GM12878 (cell line): ENCODE results near the gene NFE2L1.

Experiments used
- ATF7 ChIP-seq: fragments of 450-650 bp; IDR thresholded peaks from 2 replicates; pipeline ENCODE4 v1.6.1; 2016; ENCODE audit warnings: low read depth, mild to moderate bottlenecking
- CEBPB ChIP-seq, 2 experiments: fragments of 150-350 bp in 1 of 2; IDR thresholded peaks; 2 replicates each; pipeline ENCODE4 v1.6.1; 2012 to 2014; ENCODE audit warnings: low read depth in 2 of 2, low read length in 2 of 2, borderline replicate concordance in 1 of 2, inconsistent platforms in 1 of 2
- CTCF ChIP-seq, 3 experiments: IDR thresholded peaks in 2 of 3; conservative IDR thresholded peaks in 1 of 3; 2 replicates each; pipeline ENCODE4 v1.5.1; 2011; ENCODE audit warnings: low read depth in 3 of 3, low read length in 3 of 3, mild to moderate bottlenecking in 3 of 3, control low read depth in 2 of 3, moderate library complexity in 2 of 3, inconsistent platforms in 1 of 3, mixed read lengths in 1 of 3; ENCODE audit not compliant: control insufficient read depth in 2 of 3, insufficient read depth in 1 of 3; ENCODE audit errors: extremely low read depth in 1 of 3
- EP300 ChIP-seq, 2 experiments: fragments of 150-350 bp in 1 of 2; IDR thresholded peaks; 2 replicates each; pipeline ENCODE4 v1.6.1; 2011 to 2012; ENCODE audit warnings: low read depth in 2 of 2, low read length in 2 of 2, borderline replicate concordance in 1 of 2, improper control_type of control experiment in 1 of 2, inconsistent platforms in 1 of 2; ENCODE audit not compliant: control insufficient read depth in 1 of 2
- POLR2A ChIP-seq: IDR thresholded peaks from 2 replicates; pipeline ENCODE4 v1.6.1; 2011; ENCODE audit warnings: low read depth, mild to moderate bottlenecking, low read length
- POLR2AphosphoS5 ChIP-seq: IDR thresholded peaks from 2 replicates; pipeline ENCODE4 v1.6.1; 2011; ENCODE audit warnings: mild to moderate bottlenecking, low read length, inconsistent platforms
- SIN3A ChIP-seq: IDR thresholded peaks from 2 replicates; pipeline ENCODE4 v1.6.1; 2012; ENCODE audit warnings: low read depth, low read length, improper control_type of control experiment
- SP1 ChIP-seq: IDR thresholded peaks from one replicate; pipeline ENCODE4 v1.6.1; 2011; ENCODE audit warnings: low read depth, low read length
- SRF ChIP-seq, 2 experiments: IDR thresholded peaks; 2 replicates each; pipeline ENCODE4 v1.6.1; 2011; ENCODE audit warnings: low read depth in 2 of 2, low read length in 2 of 2, mild to moderate bottlenecking in 1 of 2, moderate library complexity in 1 of 2
- TCF12 ChIP-seq: IDR thresholded peaks from 2 replicates; pipeline ENCODE4 v1.6.1; 2011; ENCODE audit warnings: low read depth, mild to moderate bottlenecking, low read length
- ZNF274 ChIP-seq: IDR thresholded peaks from one replicate; pipeline ENCODE4 v1.8.0; 2011; ENCODE audit not compliant: insufficient read length, insufficient read depth

- TF ChIP-seq CTCF (IDR thresholded peaks at IDR 0.05 in 2 of 3, conservative IDR thresholded peaks at IDR 0.05 in 1 of 3; ENCODE audit: control insufficient read depth in 2 of 3, extremely low read depth in 1 of 3, insufficient read depth in 1 of 3, low read depth in 3 of 3, low read length in 3 of 3) (no peak), ATF7 (no peak), SRF (IDR thresholded peaks at IDR 0.05; ENCODE audit: low read depth in 2 of 2, low read length in 2 of 2) (no peak), ZNF274 (no peak), TCF12 (no peak), POLR2A (no peak), SP1 (no peak), SIN3A (no peak), EP300 (IDR thresholded peaks at IDR 0.05; ENCODE audit: borderline replicate concordance in 1 of 2, control insufficient read depth in 1 of 2, low read depth in 2 of 2, low read length in 2 of 2) (no peak), CEBPB (IDR thresholded peaks at IDR 0.05; ENCODE audit: borderline replicate concordance in 1 of 2, low read depth in 2 of 2, low read length in 2 of 2) (no peak), POLR2AphosphoS5 (no peak)
Measured at GRCh38 chr17:48038687-48039086, 9.5 kb upstream of the NFE2L1 start.
